Activated T-cell treated with anti-CD3 and anti-CD28 coated beads, Interleukin-2, amount 50 U/mL, for 4 hours (primary cell): ENCODE results near the gene DDX60. TPM values are rescaled to one million over a fixed set of nuclear protein-coding genes. Genes with fewer than 3 reads are reported as not detected.
"Not testable (repeated sequence)": the region's sequence is repeated elsewhere in the genome, so short reads cannot be mapped to it uniquely, and the experiment has no call there.

ENCODE experiments used
- ATAC-seq, 2 donors: fragments of 200-7000 bp; cut with Tn5 transposase; one replicate each; pipeline ENCODE4 v1.10.0; 2021
- DNase-seq: peaks from one replicate; pipeline ENCODE4 v3.0.0-alpha.2; 2020
- H3K27me3 Mint-ChIP-seq: one replicate; pipeline ENCODE4 v1.8.0; 2021; ENCODE audit warnings: low read depth, mixed read lengths
- H3K36me3 Mint-ChIP-seq: one replicate; pipeline ENCODE4 v1.8.0; 2022; ENCODE audit warnings: mixed read lengths; ENCODE audit not compliant: insufficient read depth
- H3K4me1 Mint-ChIP-seq: one replicate; pipeline ENCODE4 v1.8.0; 2021; ENCODE audit warnings: low read depth, mixed read lengths
- H3K4me3 Mint-ChIP-seq: one replicate; pipeline ENCODE4 v1.8.0; 2021; ENCODE audit warnings: mild to moderate bottlenecking, moderate library complexity, mixed read lengths
- H3K9me3 Mint-ChIP-seq: one replicate; pipeline ENCODE4 v1.8.0; 2021; ENCODE audit warnings: mixed read lengths
- total RNA-seq, 3 donors: library from RNA; stranded (reverse); gene quantifications; one replicate each; pipeline ENCODE4 v1.2.1, GENCODE V29; 2021

The DDX60 gene
- total RNA-seq, 3 donors from 2014 or later: 3.4 to 3.9 (median 3.7) TPM

DNA sequence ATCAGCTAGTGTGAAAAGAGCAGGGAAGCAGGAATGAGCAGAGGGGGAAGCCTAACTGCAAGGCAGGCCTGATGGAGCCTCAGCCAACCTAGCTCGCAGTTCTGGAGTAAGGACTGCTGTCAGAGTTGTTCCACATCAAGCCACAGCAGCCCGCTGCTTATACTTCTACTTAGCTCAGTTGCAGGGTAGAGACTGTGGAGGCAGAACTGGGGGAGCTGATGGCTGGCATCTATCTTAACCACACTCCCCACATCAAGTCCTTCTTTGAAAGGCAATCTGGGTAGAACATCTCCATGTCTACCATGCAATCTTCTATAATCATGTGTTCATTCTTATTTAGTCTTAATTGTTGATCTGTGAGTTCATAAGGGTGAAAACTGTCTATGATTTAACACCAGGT lies 46.1 kb downstream of the DDX60 start:
- H3K27me3 Mint-ChIP-seq: no peaks in the 10 kb centered on the region
- H3K4me3 Mint-ChIP-seq: no peak overlapping the region
- no peaks in the 10 kb centered on the region for H3K9me3 Mint-ChIP-seq
- ATAC-seq: no peak
- DNase-seq: no peak
- no peaks in the 10 kb centered on the region for H3K4me1 Mint-ChIP-seq
- H3K36me3 Mint-ChIP-seq: peaks cover 62% of the 10 kb centered on the region

DNA sequence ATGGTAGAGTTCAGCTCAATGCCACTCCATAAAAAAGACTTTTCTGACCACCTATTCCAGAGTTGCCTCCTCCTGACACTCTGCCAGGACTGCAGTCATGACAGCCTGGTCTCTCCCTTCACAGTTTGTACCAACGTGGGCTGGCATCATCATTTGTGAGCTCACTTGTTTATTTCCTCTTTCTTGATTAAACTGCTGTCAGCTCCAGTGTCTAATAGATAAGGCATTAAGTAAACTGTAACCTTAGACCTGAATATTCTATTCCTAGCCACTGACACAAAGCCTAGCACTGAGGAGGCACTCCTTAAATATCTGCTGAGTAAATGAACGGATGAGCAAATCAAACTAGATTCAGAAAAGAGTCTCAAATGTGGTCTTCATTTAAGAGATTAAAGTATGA lies 48.7 kb downstream of the DDX60 start:
- Mint-ChIP-seq H3K9me3 (no peaks in the 10 kb centered on the region), H3K27me3 (no peaks in the 10 kb centered on the region), H3K36me3 (peaks cover 63% of the 10 kb centered on the region), H3K4me3 (no peak overlapping the region), H3K4me1 (no peaks in the 10 kb centered on the region)
- ATAC-seq (no peak), DNase-seq (no peak)

DNA sequence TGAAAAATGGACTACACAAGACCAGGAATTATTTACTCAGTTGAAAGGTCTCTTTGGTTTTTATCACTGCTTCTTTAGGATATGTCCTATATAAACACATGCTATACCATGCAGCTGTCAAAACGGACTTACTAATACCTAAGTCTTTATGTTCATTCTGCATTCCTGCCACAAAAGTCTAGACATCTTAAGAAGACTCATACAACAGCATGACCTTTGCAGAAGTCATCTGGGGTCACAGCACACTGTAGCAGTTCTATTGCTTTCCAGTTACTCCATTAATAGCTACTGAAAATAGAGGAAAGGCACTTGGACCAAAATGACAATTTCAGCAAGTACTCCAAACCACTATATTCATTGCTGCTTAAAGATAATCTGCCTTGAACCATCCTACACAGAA lies 53.2 kb downstream of the DDX60 start:
- H3K9me3 Mint-ChIP-seq: no peaks in the 10 kb centered on the region
- no peak overlapping the region for H3K4me3 Mint-ChIP-seq
- DNase-seq: no peak
- no peak for ATAC-seq
- peaks cover 59% of the 10 kb centered on the region for H3K36me3 Mint-ChIP-seq
- no peaks in the 10 kb centered on the region for H3K4me1 Mint-ChIP-seq
- no peaks in the 10 kb centered on the region for H3K27me3 Mint-ChIP-seq

DNA sequence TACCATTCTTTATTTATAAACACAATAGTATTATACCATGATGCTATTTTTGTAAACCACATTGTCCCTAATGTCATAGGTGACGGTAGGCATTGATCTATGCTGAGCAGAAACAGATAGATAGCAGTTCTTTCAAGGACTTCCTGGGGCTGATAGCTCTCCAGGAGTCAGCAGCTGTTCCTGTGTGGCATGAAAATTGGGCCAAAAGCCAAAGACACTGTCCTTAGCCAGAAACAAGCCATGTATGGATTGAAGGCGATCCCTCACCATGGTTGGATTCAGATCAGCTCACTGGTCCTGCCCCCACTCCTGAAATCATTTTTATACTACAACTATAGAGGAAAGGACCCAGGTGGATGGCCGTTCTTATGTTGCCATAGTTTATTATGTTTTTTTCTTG lies 53.6 kb downstream of the DDX60 start:
- peaks cover 55% of the 10 kb centered on the region for H3K36me3 Mint-ChIP-seq
- no peak overlapping the region for H3K4me3 Mint-ChIP-seq
- DNase-seq (no peak), ATAC-seq (no peak)
- no peaks in the 10 kb centered on the region for H3K4me1 Mint-ChIP-seq
- H3K27me3 Mint-ChIP-seq: no peaks in the 10 kb centered on the region
- H3K9me3 Mint-ChIP-seq: no peaks in the 10 kb centered on the region

DNA sequence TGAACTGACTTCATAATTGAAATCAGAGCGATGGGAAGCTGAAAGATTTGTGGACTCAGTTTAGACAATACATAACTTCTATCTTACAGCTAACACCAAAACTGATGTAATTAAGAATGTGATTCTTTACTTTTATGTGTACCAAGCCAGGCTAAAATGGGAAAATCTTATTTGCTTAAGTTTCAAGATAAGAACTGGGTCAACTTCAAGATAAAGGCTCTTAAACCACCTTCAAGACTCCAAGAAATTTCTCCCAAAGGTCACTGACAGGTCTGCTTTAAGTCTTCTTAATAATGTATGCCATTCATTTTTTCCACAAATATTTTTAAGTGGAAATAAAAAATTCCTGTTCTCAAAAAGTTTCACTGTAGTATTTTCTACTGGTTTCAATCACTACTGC lies 55.5 kb downstream of the DDX60 start:
- DNase-seq: no peak
- H3K4me1 Mint-ChIP-seq: peaks cover 2% of the 10 kb centered on the region
- no peaks in the 10 kb centered on the region for H3K27me3 Mint-ChIP-seq
- H3K36me3 Mint-ChIP-seq: peaks cover 49% of the 10 kb centered on the region
- no peak overlapping the region for H3K4me3 Mint-ChIP-seq
- ATAC-seq: no peak
- no peaks in the 10 kb centered on the region for H3K9me3 Mint-ChIP-seq

DNA sequence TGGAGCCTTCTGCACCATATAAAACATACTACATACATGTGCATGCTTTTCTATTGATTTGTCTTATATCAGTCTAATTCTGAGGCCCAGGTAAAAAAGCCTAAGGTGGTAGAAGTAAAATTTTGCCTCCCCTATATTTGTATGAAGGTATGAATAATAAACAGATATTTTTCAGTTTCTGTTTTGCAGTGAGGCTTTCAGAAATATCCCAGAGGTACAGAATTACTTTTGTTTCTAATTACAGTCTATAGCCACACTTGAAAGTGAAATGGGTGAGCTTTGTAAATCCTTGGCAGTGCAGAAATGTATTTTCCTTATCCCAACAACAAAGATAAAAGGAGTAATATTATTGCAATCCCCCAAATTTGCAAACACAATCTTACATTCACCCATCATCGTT lies 59.5 kb downstream of the DDX60 start:
- no peaks in the 10 kb centered on the region for H3K9me3 Mint-ChIP-seq
- peaks cover 2% of the 10 kb centered on the region for H3K4me1 Mint-ChIP-seq
- no peaks in the 10 kb centered on the region for H3K27me3 Mint-ChIP-seq
- H3K36me3 Mint-ChIP-seq: peaks cover 47% of the 10 kb centered on the region
- H3K4me3 Mint-ChIP-seq: no peak overlapping the region
- ATAC-seq: no peak
- DNase-seq: no peak

DNA sequence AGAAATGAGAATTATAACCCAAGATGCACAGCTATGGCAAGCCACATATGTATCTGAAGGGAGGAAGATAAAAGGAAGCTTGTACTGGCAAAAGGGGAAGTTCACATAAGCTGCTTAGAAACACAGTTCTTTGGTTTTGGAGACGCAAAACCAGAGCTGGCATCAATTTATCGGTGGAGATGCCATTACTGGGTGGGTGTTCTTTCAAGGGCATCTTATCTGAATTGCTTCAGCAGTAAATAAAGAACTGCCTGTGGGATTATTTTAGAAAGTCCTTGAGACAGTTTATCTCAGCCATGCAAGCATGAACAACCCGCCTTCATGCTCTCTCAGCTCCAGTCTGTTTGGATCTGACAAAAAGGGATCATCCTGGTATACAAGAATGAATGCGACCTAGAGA lies 60.8 kb downstream of the DDX60 start:
- ATAC-seq (no peak), DNase-seq (no peak)
- Mint-ChIP-seq H3K4me3 (no peak overlapping the region), H3K9me3 (no peaks in the 10 kb centered on the region), H3K4me1 (peaks cover 2% of the 10 kb centered on the region), H3K36me3 (peaks cover 52% of the 10 kb centered on the region), H3K27me3 (no peaks in the 10 kb centered on the region)

DNA sequence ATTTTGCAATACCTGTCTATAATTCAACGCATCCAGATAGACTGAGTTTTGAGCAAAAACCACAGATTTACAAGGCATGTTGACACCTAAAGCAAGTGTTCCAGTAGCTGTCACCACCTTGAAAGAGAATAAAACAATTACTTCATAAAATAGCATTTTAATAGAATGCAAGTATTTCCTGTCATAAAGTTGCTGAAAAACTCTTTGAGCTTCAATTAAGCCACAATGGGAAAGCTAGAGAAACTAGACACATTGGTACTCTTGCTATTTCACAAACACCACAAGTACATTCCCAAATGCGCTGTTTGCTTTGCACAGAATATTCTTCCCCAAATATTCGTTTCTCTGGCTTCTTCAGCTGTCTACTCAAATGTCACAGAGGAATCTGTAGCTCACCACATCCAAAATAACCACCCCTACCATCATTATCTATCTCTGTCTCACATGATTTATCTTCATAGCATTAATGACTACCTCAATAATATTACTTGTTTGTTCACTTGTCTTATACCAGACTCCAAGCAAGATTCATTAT lies 70.3 kb downstream of the DDX60 start:
- Mint-ChIP-seq H3K27me3 (no peaks in the 10 kb centered on the region), H3K4me1 (no peaks in the 10 kb centered on the region), H3K9me3 (peaks cover 3% of the 10 kb centered on the region), H3K36me3 (peaks cover 63% of the 10 kb centered on the region), H3K4me3 (no peak overlapping the region)
- ATAC-seq: no peak
- DNase-seq: no peak

DNA sequence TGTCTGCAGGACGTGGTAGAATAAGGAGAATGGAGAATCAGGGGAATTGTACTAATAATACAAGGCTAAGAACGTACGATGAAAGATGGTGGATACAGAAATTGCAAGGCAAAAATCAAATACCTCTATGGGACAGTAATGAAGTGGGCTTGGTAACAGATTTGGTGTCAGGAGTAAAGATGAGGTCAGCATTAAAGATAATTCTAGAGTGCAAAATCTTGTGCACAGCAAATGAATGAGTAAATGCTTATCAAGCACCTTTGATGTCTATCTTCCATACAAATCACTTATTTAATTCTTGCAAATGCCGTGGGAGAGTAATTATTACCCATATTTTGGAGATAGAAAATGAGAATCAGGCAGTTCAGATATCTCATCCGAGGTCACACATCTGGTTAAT lies 70.9 kb downstream of the DDX60 start:
- Mint-ChIP-seq H3K36me3 (peaks cover 67% of the 10 kb centered on the region), H3K4me3 (no peak overlapping the region), H3K4me1 (no peaks in the 10 kb centered on the region), H3K27me3 (no peaks in the 10 kb centered on the region), H3K9me3 (peaks cover 7% of the 10 kb centered on the region)
- DNase-seq (no peak), ATAC-seq (no peak)

DNA sequence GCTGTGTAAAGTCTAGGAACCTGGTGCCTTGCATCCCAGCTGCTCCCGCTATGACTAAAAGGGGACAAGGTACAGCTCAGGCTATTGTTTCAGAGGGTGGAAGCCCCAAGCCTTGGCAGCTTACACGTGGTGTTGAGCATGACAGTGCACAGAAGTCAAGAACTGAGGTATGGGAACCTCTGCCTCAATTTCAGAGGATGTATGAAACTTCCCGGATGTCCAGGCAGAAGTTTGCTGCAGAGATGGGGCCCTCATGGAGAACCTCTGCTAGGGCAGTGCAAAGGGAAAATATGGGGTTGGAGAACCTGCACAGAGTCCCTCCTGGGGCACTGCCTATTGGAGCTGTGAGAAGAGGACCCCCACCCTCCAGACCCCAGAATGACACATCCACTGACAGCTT lies 76.6 kb downstream of the DDX60 start:
- DNase-seq (no peak), ATAC-seq (no peak)
- Mint-ChIP-seq H3K4me3 (no peak overlapping the region), H3K27me3 (no peaks in the 10 kb centered on the region), H3K4me1 (peaks cover 10% of the 10 kb centered on the region), H3K9me3 (peaks cover 7% of the 10 kb centered on the region), H3K36me3 (peaks cover 74% of the 10 kb centered on the region)

DNA sequence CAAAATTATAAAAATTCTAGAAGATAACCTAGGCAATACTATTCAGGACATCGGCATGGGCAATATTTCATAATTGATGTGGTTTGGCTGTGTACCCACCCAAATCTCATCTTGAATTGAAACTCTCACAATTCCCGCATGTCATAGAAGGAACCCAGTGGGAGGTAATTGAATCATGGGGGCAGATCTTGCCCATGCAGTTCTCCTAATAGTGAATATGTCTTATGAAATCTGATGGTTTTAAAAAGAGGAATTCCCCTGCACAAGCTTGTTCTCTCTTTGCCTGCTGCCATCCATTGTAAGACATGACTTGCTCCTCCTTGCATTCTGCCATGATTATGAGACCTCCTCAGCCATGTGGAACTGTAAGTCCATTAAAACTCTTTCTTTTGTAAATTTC lies 77.7 kb downstream of the DDX60 start:
- DNase-seq (no peak), ATAC-seq (no peak)
- Mint-ChIP-seq H3K4me3 (no peak overlapping the region), H3K4me1 (peaks cover 10% of the 10 kb centered on the region), H3K9me3 (peaks cover 7% of the 10 kb centered on the region), H3K36me3 (peaks cover 72% of the 10 kb centered on the region), H3K27me3 (no peaks in the 10 kb centered on the region)

DNA sequence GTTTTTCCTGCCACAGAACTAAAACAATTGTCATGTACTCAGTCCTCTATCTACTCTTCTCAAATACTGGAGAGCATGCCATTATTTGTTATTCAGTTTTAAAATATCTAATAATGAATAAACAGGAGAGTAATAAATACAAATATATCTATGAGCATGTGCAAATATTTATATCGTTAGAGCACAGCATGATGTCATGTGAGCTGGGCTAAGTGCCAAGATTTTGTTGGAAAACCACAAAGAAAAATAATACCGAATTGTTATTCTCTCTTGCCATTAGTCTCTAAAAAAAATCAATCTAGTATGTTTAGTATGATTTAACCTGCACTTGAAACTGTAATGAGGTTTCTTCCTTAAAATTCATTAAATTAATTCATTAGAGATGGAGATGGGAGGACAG lies 97.3 kb downstream of the DDX60 start:
- peaks cover 65% of the 10 kb centered on the region for H3K36me3 Mint-ChIP-seq
- DNase-seq: no peak
- no peak overlapping the region for H3K4me3 Mint-ChIP-seq
- H3K4me1 Mint-ChIP-seq: peaks cover 9% of the 10 kb centered on the region
- H3K27me3 Mint-ChIP-seq: no peaks in the 10 kb centered on the region
- H3K9me3 Mint-ChIP-seq: peaks cover 6% of the 10 kb centered on the region
- ATAC-seq: no peak

DNA sequence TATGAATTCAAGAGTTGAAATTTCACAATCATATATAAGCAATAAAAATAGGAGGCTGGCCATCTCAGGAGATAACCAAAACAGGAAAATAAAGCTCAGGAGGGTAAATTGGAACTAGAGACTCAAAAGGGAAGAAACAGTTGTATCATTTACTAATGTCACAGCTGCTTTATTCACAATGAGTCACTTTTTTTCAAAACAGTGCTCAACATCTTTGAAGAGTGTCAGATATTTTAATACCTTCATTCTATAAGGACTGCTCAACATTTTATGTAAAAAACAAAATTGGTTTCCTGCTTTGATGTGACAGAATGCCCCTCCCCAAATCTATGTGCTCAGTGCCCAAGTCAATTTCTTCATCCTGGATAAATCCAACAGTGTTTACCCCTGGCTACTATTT lies 97.7 kb downstream of the DDX60 start:
- peaks cover 9% of the 10 kb centered on the region for H3K4me1 Mint-ChIP-seq
- H3K36me3 Mint-ChIP-seq: peaks cover 68% of the 10 kb centered on the region
- H3K4me3 Mint-ChIP-seq: no peak overlapping the region
- no peak for DNase-seq
- ATAC-seq: no peak
- H3K27me3 Mint-ChIP-seq: no peaks in the 10 kb centered on the region
- peaks cover 6% of the 10 kb centered on the region for H3K9me3 Mint-ChIP-seq

DNA sequence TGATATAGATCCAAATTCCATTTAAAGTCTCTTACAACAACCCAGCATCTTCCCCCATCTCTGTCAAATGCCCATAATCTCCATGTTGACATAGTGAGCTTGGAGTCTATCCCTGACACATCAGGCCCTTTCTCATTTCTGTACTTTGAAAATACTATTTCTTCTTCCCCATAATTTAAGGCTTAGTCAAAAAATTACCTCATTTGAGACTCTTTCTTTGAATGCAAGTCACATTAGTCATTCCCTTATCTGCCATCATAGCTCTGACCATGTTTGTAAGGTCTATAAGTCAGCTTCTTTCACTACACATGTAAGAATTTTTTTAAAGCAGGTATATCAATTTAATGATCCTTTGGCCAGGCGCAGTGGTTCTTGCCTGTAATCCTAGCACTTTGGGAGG lies 99.9 kb downstream of the DDX60 start:
- DNase-seq (no peak), ATAC-seq (no peak)
- Mint-ChIP-seq H3K4me1 (peaks cover 9% of the 10 kb centered on the region), H3K36me3 (peaks cover 69% of the 10 kb centered on the region), H3K4me3 (no peak overlapping the region), H3K27me3 (no peaks in the 10 kb centered on the region), H3K9me3 (peaks cover 10% of the 10 kb centered on the region)

DNA sequence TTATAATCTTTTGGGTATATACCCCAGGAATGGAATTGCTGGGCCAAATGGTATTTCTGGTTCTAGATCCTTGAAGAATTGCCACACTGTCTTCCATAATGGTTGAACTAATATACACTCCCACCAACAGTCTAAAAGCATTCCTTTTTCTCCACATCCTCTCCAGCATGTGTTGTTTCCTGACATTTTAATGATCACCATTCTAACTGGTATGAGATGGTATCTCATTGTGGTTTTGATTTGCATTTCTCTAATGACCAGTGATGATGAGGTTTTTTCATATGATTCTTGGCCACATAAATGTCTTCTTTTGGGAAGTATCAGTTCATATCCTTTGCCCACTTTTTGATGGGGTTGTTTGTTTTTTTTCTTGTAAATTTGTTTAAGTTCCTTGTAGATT lies 105.0 kb downstream of the DDX60 start:
- H3K27me3 Mint-ChIP-seq, DNase-seq, H3K4me3 Mint-ChIP-seq, H3K4me1 Mint-ChIP-seq, ATAC-seq: not testable (repeated sequence)
- Mint-ChIP-seq H3K36me3 (peaks cover 44% of the 10 kb centered on the region), H3K9me3 (peaks cover 14% of the 10 kb centered on the region)

DNA sequence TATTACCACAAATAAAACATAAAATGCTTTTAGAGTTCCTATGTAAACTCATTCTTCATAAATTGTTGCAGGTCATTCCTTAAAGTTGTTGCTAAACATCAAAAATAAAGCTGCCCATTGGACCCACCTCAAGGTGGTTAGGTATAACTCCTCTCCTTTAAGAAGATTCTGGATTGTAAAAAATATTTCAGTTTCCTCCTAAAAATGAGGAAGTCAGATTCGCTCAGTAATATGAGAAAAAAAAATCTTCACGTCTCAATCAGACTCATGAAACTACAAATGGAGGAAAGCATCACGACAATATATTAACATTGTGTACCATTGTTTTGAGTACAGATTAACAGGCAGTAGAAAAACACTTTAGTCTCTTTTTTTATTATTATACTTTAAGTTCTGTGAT lies 105.9 kb downstream of the DDX60 start:
- H3K9me3 Mint-ChIP-seq: peaks cover 8% of the 10 kb centered on the region
- H3K4me3 Mint-ChIP-seq: no peak overlapping the region
- H3K27me3 Mint-ChIP-seq: no peaks in the 10 kb centered on the region
- no peaks in the 10 kb centered on the region for H3K4me1 Mint-ChIP-seq
- DNase-seq (no peak), ATAC-seq (no peak)
- H3K36me3 Mint-ChIP-seq: peaks cover 37% of the 10 kb centered on the region
